Mesodermal cell (in vitro differentiated cells): ENCODE results near the gene EXOC2.

Source experiments
- H3K27ac ChIP-seq: 2 replicates; pipeline ENCODE4 v1.7.0; 2013; ENCODE audit warnings: mild to moderate bottlenecking, low read depth, low read length, moderate library complexity; ENCODE audit not compliant: severe bottlenecking
- H3K36me3 ChIP-seq: 2 replicates; pipeline ENCODE4 v1.7.1; 2013; ENCODE audit warnings: mild to moderate bottlenecking, low read length, moderate library complexity; ENCODE audit not compliant: control insufficient read depth, insufficient read depth
- H3K4me1 ChIP-seq: one replicate; pipeline ENCODE4 v1.7.1; 2013; ENCODE audit warnings: mild to moderate bottlenecking, low read length; ENCODE audit not compliant: insufficient read depth, control insufficient read depth, poor library complexity, severe bottlenecking
- H3K4me3 ChIP-seq: 2 replicates; pipeline ENCODE4 v1.7.0; 2013; ENCODE audit warnings: low read length, control low read depth, mild to moderate bottlenecking; ENCODE audit not compliant: insufficient read depth, poor library complexity, severe bottlenecking; ENCODE audit errors: extremely low read depth
- H3K9me3 ChIP-seq: 2 replicates; pipeline ENCODE4 v1.7.1; 2013; ENCODE audit warnings: mild to moderate bottlenecking, low read length, moderate library complexity; ENCODE audit not compliant: control insufficient read depth
- WGBS, 2 experiments: methylation state at CpG; one replicate each; pipeline ENCODE4 v1.1.5; 2013; ENCODE audit warnings: missing lambda C conversion rate in 2 of 2; ENCODE audit not compliant: insufficient coverage in 2 of 2; 5-methylcytosine and 5-hydroxymethylcytosine counted together

The EXOC2 gene

GRCh38 chr6:484746-485145, 208.2 kb downstream of the EXOC2 start:
- Histone ChIP-seq H3K27ac (no peak overlapping the region), H3K9me3 (no peaks in the 10 kb centered on the region), H3K36me3 (peaks cover 24% of the 10 kb centered on the region), H3K4me3 (no peak overlapping the region), H3K4me1 (no peaks in the 10 kb centered on the region)
- WGBS, 2 experiments, result 79 to 91% methylated on average over 5 to 6 of the region's 6 CpGs

GRCh38 chr6:484086-484745, 208.7 kb downstream of the EXOC2 start:
- H3K4me1 ChIP-seq, result no peaks in the 10 kb centered on the region
- H3K9me3 ChIP-seq, result no peaks in the 10 kb centered on the region
- no peak overlapping the region for H3K27ac ChIP-seq
- H3K4me3 ChIP-seq, result no peak overlapping the region
- 93 to 100% methylated on average over 2 to 3 of the region's 4 CpGs for WGBS, 2 experiments
- peaks cover 24% of the 10 kb centered on the region for H3K36me3 ChIP-seq

GRCh38 chr6:475314-475713, 217.6 kb downstream of the EXOC2 start:
- Histone ChIP-seq H3K36me3 (no peaks in the 10 kb centered on the region), H3K4me1 (peaks cover 4% of the 10 kb centered on the region), H3K4me3 (no peak overlapping the region), H3K9me3 (no peaks in the 10 kb centered on the region), H3K27ac (no peak overlapping the region)
- WGBS, 2 experiments, result 87 to 88% methylated on average over 12 to 14 of the region's 14 CpGs

- WGBS, 2 experiments, result 79 to 81% methylated on average over 11 of the region's 19 CpGs
- Histone ChIP-seq H3K36me3 (no peaks in the 10 kb centered on the region), H3K4me1 (peaks cover 4% of the 10 kb centered on the region), H3K9me3 (no peaks in the 10 kb centered on the region), H3K27ac (no peak overlapping the region), H3K4me3 (no peak overlapping the region)
Observed at GRCh38 chr6:474453-475185, 218.3 kb downstream of the EXOC2 start.

DNA sequence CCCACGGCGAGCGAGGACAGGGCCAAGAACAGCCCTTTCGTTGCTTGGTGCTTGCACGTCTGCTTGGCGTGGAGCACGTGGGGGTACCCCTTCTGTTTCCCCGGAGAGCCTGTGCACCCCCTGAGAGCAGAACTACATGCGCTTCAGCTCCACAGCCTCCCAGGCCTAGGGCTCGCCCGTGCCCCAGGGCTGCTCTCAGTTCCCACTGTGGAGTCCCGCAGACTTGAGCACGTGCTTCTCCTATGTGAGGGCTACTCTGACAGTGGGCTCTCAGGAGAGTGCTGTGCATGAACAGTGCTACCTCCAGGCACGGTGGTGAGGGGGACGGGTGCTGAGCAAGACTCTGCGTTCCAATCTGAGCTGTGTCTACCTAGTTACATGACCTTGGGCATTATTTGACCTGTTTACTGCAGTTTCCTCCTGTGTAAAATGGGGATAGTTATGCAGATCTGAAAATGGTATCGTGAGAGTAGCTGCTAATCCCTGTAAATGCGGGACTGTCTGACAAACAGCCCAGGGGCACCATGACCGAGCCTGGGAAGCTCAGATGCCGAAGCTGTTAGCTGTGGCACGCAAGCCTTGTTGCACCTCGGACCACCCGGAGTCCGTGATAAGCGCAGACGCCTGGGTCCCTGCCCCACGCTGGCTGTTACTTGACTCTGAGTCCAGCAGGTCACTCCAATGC, 219.0 kb downstream of the EXOC2 start:
- no peaks in the 10 kb centered on the region for H3K36me3 ChIP-seq
- peaks cover 4% of the 10 kb centered on the region for H3K4me1 ChIP-seq
- H3K9me3 ChIP-seq, result no peaks in the 10 kb centered on the region
- no peak overlapping the region for H3K4me3 ChIP-seq
- WGBS, 2 experiments, result 90 to 97% methylated on average over 26 of the region's 27 CpGs
- H3K27ac ChIP-seq, result no peak overlapping the region

DNA sequence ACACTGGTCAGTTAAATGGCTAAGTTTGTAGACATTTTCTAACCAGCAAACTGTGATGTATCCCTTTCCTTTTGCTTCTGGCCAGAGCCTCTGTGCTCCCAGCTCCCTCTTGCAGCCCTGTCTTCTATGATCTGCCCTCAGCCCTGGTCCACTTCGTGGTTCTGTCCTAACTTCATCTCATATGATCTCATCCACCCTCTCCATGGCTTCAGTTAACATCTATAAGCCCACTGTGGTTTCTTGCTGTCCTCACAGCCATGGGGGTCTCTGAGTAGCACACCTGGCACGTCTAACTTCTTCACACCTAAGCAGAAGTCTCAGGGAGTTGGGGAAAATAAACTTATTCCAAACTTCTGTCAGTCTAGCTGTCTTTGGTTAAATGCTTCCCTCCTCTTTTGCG, 219.6 kb downstream of the EXOC2 start:
- Histone ChIP-seq H3K36me3 (no peaks in the 10 kb centered on the region), H3K4me3 (no peak overlapping the region), H3K4me1 (peaks cover 4% of the 10 kb centered on the region), H3K27ac (no peak overlapping the region), H3K9me3 (no peaks in the 10 kb centered on the region)
- 83 to 100% methylated on average over 1 to 2 of the region's 3 CpGs for WGBS, 2 experiments

DNA sequence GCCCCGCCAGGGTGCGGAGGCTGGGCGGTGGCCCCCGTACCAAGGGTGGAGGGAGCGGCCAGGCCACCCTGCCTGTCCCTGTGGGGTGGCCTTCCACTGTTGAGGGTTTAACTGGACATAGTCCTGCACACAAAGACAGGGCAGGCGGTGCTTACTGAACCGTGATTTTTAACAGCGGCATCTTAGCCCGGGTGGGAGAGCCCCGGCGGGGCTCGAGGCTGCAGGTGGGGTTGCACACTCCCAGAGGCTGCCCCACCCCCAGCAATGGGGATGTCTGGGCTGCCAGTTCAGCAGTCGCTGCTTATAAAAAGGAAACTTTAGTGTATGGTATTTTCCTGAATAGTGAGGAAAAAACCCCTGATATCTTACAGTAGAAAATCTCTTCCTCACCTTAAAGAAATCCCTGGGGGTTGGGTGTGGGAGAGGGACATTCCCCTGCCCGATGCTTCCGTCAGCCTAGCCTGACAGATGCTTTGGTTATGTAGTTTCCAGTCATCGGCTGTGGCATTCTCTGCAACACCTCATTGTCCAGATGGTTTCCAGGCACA, 222.0 kb downstream of the EXOC2 start:
- no peak overlapping the region for H3K4me3 ChIP-seq
- no peak overlapping the region for H3K27ac ChIP-seq
- no peaks in the 10 kb centered on the region for H3K9me3 ChIP-seq
- 88 to 93% methylated on average over 9 to 13 of the region's 16 CpGs for WGBS, 2 experiments
- H3K36me3 ChIP-seq, result no peaks in the 10 kb centered on the region
- peaks cover 4% of the 10 kb centered on the region for H3K4me1 ChIP-seq

- no peaks in the 10 kb centered on the region for H3K36me3 ChIP-seq
- WGBS, 2 experiments, result 76 to 81% methylated on average over 16 to 21 of the region's 25 CpGs
Observed at GRCh38 chr6:470051-470900, 222.7 kb downstream of the EXOC2 start.

DNA sequence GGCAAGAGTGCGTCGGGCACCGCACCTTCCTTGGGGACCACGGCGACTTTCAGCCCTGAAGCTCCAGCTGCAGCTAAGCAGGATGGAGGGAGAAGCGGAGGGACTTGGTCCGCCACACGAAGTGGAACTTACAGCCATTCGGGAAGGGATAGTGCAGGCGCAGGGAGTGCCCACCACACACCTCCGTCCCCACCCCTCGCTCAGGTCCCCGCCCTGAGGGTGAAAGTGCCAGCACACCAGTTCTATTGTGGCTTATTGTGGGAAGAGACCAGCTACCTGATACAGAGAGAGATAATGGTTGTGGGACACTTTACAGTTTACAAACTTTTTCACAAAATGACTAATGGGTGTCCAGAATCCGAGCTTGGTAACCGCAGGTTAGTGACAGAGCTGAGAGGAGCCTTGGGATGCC, 225.3 kb downstream of the EXOC2 start:
- no peaks in the 10 kb centered on the region for H3K9me3 ChIP-seq
- peaks cover 1% of the 10 kb centered on the region for H3K4me1 ChIP-seq
- H3K36me3 ChIP-seq, result no peaks in the 10 kb centered on the region
- H3K4me3 ChIP-seq, result no peak overlapping the region
- no peak overlapping the region for H3K27ac ChIP-seq
- 93 to 94% methylated on average over 11 to 15 of the region's 15 CpGs for WGBS, 2 experiments

More at GRCh38 chr6:470051-470900, 222.7 kb downstream of the EXOC2 start:
- H3K4me3 ChIP-seq, result no peak overlapping the region
- H3K27ac ChIP-seq, result no peak overlapping the region
- H3K4me1 ChIP-seq, result peaks cover 4% of the 10 kb centered on the region
- H3K9me3 ChIP-seq, result no peaks in the 10 kb centered on the region

GRCh38 chr6:467111-467510, 225.8 kb downstream of the EXOC2 start:
- Histone ChIP-seq H3K4me1 (peaks cover 2% of the 10 kb centered on the region), H3K36me3 (no peaks in the 10 kb centered on the region), H3K27ac (no peak overlapping the region), H3K9me3 (no peaks in the 10 kb centered on the region), H3K4me3 (no peak overlapping the region)
- WGBS, 2 experiments, result 94 to 95% methylated on average over 9 of the region's 11 CpGs
